ENCODE results near the gene GBP3. TPM values are rescaled to one million over a fixed set of nuclear protein-coding genes. Genes with fewer than 3 reads are reported as not detected.
"Not testable (repeated sequence)": the region's sequence is repeated elsewhere in the genome, so short reads cannot be mapped to it uniquely, and the experiment has no call there.

The GBP3 gene
- total and polyA plus RNA-seq, 7 experiments from 2014 or later = 11.1 to 39.9 (median 17.7) TPM

- Histone ChIP-seq H3K27ac (ENCODE audit: low read depth, low read length) (no peak overlapping the region), H3K36me3 (ENCODE audit: control insufficient read depth in 2 of 3, insufficient read depth in 3 of 3, low read length in 3 of 3) (no peaks in the 10 kb centered on the region), H3K4me3 (ENCODE audit: low read length) (no peak overlapping the region), H3K9me3 (ENCODE audit: control insufficient read depth in 2 of 3, low read length in 3 of 3) (no peaks in the 10 kb centered on the region), H3K27me3 (ENCODE audit: control insufficient read depth in 2 of 2, insufficient read depth in 2 of 2, low read length in 2 of 2) (no peaks in the 10 kb centered on the region), H3K4me1 (ENCODE audit: control insufficient read depth in 2 of 2, insufficient read depth in 2 of 2, low read length in 2 of 2) (peaks cover 19 to 20% of the 10 kb centered on the region in 2 donors)
- intact Hi-C loops (cut with micrococcal nuclease) = loop anchor here in 1 of 2 donors (2.0 kb wide), 2 partner anchors 18 to 30 kb away; partner anchors contain the start of gene GBP1
- peaks cover 7 to 66% (median 19%) of the 10 kb centered on the region in 5 donors for H3K36me3 Mint-ChIP-seq
- H3K4me1 Mint-ChIP-seq = peaks cover 11 to 58% (median 52%) of the 10 kb centered on the region in 7 donors
- ATAC-seq = no peak
- peak overlapping the region in 8 of 9 donors; percentile 2 to 87 (median 74) for H3K27ac Mint-ChIP-seq
- H3K4me3 Mint-ChIP-seq = peak overlapping the region in 2 of 10 donors; percentile 50 to 67
- H3K27me3 Mint-ChIP-seq = peaks cover 0 to 9% (median 0%) of the 10 kb centered on the region in 5 donors
- no peak for DNase-seq
- H3K9me3 Mint-ChIP-seq = peaks cover 0 to 44% (median 15%) of the 10 kb centered on the region in 11 donors
- CTCF ChIA-PET = interaction anchor here (1.1 kb wide), 1 partner anchor 34 kb away, joined by 3 read pairs; no protein-coding TSS in a partner anchor
- POLR2A ChIA-PET = interaction anchor here (1.1 to 2.6 kb wide), 4 partner anchors 10 to 46 kb away, joined by 4 to 30 read pairs (median 9); partner anchors contain the start of genes GBP1 and GBP3
These were observed 12.4 kb upstream of the GBP3 start for GRCh38 chr1:89035080-89035479.

DNA sequence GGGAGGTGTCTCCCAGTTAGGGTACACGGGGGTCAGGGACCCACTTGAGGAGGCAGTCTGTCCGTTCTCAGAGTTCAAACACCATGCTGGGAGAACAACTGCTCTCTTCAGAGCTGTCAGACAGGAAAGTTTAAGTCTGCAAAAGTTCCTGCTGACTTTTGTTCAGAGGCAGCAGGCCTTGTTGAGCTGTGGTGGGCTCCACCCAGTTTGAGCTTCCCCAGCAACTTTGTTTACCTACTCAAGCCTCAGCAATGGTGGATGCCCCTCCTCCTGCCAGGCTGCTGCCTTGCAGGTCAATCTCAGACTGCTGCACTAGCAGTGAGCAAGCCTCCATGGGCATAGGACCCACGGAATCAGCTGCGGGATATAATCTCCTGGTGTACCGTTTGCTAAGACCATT is 11.3 kb upstream of the GBP3 start:
- Mint-ChIP-seq H3K27ac (peak overlapping the region in 8 of 9 donors; percentile 39 to 87 (median 82)), H3K9me3 (peaks cover 0 to 48% (median 15%) of the 10 kb centered on the region in 11 donors), H3K4me3 (peak overlapping the region in 8 of 10 donors; percentile 34 to 73 (median 62)), H3K27me3 (peaks cover 0 to 11% (median 0%) of the 10 kb centered on the region in 5 donors), H3K4me1 (peaks cover 15 to 64% (median 56%) of the 10 kb centered on the region in 7 donors), H3K36me3 (peaks cover 7 to 68% (median 13%) of the 10 kb centered on the region in 5 donors)
- intact Hi-C loops (cut with micrococcal nuclease) = loop anchor here in 1 of 2 donors (1.0 to 2.0 kb wide), 3 partner anchors 12 to 31 kb away; partner anchors contain the start of genes GBP1 and GBP3
- ChIA-PET CTCF (interaction anchor here (0.9 to 1.3 kb wide), 3 partner anchors 12 to 33 kb away, joined by 3 to 4 read pairs (median 3); partner anchors contain the start of gene GBP1), POLR2A (interaction anchor here (0.9 to 2.6 kb wide), 7 partner anchors 9 to 93 kb away, joined by 3 to 30 read pairs (median 4); partner anchors contain the start of genes GBP1 and GBP3)
- not testable (repeated sequence) for H3K27me3 ChIP-seq (ENCODE audit: control insufficient read depth in 2 of 2, insufficient read depth in 2 of 2, low read length in 2 of 2); ATAC-seq; H3K9me3 ChIP-seq (ENCODE audit: control insufficient read depth in 2 of 3, low read length in 3 of 3); H3K4me3 ChIP-seq (ENCODE audit: low read length); H3K36me3 ChIP-seq (ENCODE audit: control insufficient read depth in 2 of 3, insufficient read depth in 3 of 3, low read length in 3 of 3)
- peak in 5 of 9 donors; percentile 16 to 42 (median 39) for DNase-seq
- Histone ChIP-seq H3K27ac (ENCODE audit: low read depth, low read length) (peak overlapping the region; percentile 16), H3K4me1 (ENCODE audit: control insufficient read depth in 2 of 2, insufficient read depth in 2 of 2, low read length in 2 of 2) (peaks cover 19 to 24% of the 10 kb centered on the region in 2 donors)

- H3K36me3 ChIP-seq (ENCODE audit: control insufficient read depth in 2 of 3, insufficient read depth in 3 of 3, low read length in 3 of 3); H3K4me1 ChIP-seq (ENCODE audit: control insufficient read depth in 2 of 2, insufficient read depth in 2 of 2, low read length in 2 of 2); H3K27me3 Mint-ChIP-seq; H3K4me3 ChIP-seq (ENCODE audit: low read length); H3K27me3 ChIP-seq (ENCODE audit: control insufficient read depth in 2 of 2, insufficient read depth in 2 of 2, low read length in 2 of 2); H3K27ac ChIP-seq (ENCODE audit: low read depth, low read length); H3K9me3 ChIP-seq (ENCODE audit: control insufficient read depth in 2 of 3, low read length in 3 of 3); CTCF ChIA-PET; ATAC-seq; intact Hi-C loops (cut with micrococcal nuclease): not testable (repeated sequence)
- Mint-ChIP-seq H3K36me3 (peaks cover 4 to 73% (median 22%) of the 10 kb centered on the region in 5 donors), H3K4me3 (peak overlapping the region in 7 of 10 donors; percentile 8 to 70 (median 54)), H3K4me1 (peaks cover 10 to 54% (median 45%) of the 10 kb centered on the region in 7 donors), H3K9me3 (peaks cover 1 to 49% (median 25%) of the 10 kb centered on the region in 11 donors), H3K27ac (peak overlapping the region in 7 of 9 donors; percentile 3 to 86 (median 32))
- POLR2A ChIA-PET = interaction anchor here (0.6 kb wide), 1 partner anchor 55 kb away, joined by 3 read pairs; no protein-coding TSS in a partner anchor
- DNase-seq = peak in 6 of 9 donors; percentile 12 to 48 (median 27)
These were observed 6.4 kb upstream of the GBP3 start for GRCh38 chr1:89029051-89029450.

GRCh38 chr1:89025928-89026327 is 3.3 kb upstream of the GBP3 start:
- Mint-ChIP-seq H3K36me3 (peaks cover 0 to 58% (median 13%) of the 10 kb centered on the region in 5 donors), H3K9me3 (peaks cover 0 to 29% (median 13%) of the 10 kb centered on the region in 11 donors), H3K4me3 (no peak overlapping the region), H3K4me1 (peaks cover 13 to 48% (median 37%) of the 10 kb centered on the region in 7 donors), H3K27ac (peak overlapping the region in 1 of 9 donors; percentile 31), H3K27me3 (peaks cover 0 to 7% (median 0%) of the 10 kb centered on the region in 5 donors)
- Histone ChIP-seq H3K4me3 (ENCODE audit: low read length) (no peak overlapping the region), H3K9me3 (ENCODE audit: control insufficient read depth in 2 of 3, low read length in 3 of 3) (no peaks in the 10 kb centered on the region), H3K4me1 (ENCODE audit: control insufficient read depth in 2 of 2, insufficient read depth in 2 of 2, low read length in 2 of 2) (peaks cover 7 to 8% of the 10 kb centered on the region in 2 donors), H3K27ac (ENCODE audit: low read depth, low read length) (no peak overlapping the region), H3K36me3 (ENCODE audit: control insufficient read depth in 2 of 3, insufficient read depth in 3 of 3, low read length in 3 of 3) (no peaks in the 10 kb centered on the region), H3K27me3 (ENCODE audit: control insufficient read depth in 2 of 2, insufficient read depth in 2 of 2, low read length in 2 of 2) (no peaks in the 10 kb centered on the region)
- ChIA-PET CTCF (no interaction called here), POLR2A (interaction anchor here (1.5 kb wide), 1 partner anchor 8 kb away, joined by 4 read pairs; no protein-coding TSS in a partner anchor)
- intact Hi-C loops (cut with micrococcal nuclease) = no loop called here
- ATAC-seq = no peak
- no peak for DNase-seq

DNA sequence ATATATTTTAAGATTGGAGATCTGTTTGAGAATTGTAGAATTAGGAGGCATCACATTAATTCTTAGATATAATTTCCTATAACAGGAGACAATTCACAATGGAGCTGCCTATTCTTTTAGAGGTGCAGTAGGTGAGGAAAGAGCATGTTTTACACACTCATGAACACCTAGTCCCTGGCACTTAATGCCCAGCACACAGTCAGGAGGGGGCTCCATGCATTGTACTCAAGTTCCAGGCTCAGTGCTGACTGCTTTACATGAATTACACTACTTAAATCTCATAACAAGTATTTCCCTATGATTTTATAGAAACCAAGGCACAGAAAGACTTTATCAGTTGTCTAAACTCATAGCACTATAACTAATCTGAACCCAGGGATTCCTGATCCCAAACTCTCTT is 360 bp upstream of the GBP3 start:
- Histone ChIP-seq H3K4me3 (ENCODE audit: low read length) (peak overlapping the region; percentile 75), H3K4me1 (ENCODE audit: control insufficient read depth in 2 of 2, insufficient read depth in 2 of 2, low read length in 2 of 2) (peaks cover 12 to 21% of the 10 kb centered on the region in 2 donors), H3K27ac (ENCODE audit: low read depth, low read length) (peak overlapping the region; percentile 84), H3K27me3 (ENCODE audit: control insufficient read depth in 2 of 2, insufficient read depth in 2 of 2, low read length in 2 of 2) (no peaks in the 10 kb centered on the region), H3K36me3 (ENCODE audit: control insufficient read depth in 2 of 3, insufficient read depth in 3 of 3, low read length in 3 of 3) (peaks cover 0 to 17% (median 0%) of the 10 kb centered on the region in 3 experiments), H3K9me3 (ENCODE audit: control insufficient read depth in 2 of 3, low read length in 3 of 3) (no peaks in the 10 kb centered on the region)
- intact Hi-C loops (cut with micrococcal nuclease) = loop anchor here (2.0 to 5.0 kb wide), 2 partner anchors 24 to 254 kb away; no protein-coding TSS in a partner anchor
- ATAC-seq (no peak), DNase-seq (no peak)
- Mint-ChIP-seq H3K27ac (peak overlapping the region; percentile 85 to 99 (median 93)), H3K4me3 (peak overlapping the region; percentile 83 to 99 (median 95)), H3K36me3 (peaks cover 3 to 56% (median 31%) of the 10 kb centered on the region in 5 donors), H3K27me3 (no peaks in the 10 kb centered on the region), H3K4me1 (peaks cover 28 to 54% (median 42%) of the 10 kb centered on the region in 7 donors), H3K9me3 (peaks cover 0 to 16% (median 9%) of the 10 kb centered on the region in 11 donors)
- ChIA-PET POLR2A (interaction anchor here (1.0 to 4.4 kb wide), 11 partner anchors 9 to 588 kb away, joined by 3 to 30 read pairs (median 5); partner anchors contain the start of genes GBP1 and GBP2), CTCF (interaction anchor here (0.7 to 1.7 kb wide), 5 partner anchors 23 to 335 kb away, joined by 4 to 5 read pairs (median 4); partner anchors contain the start of gene GBP1)

- H3K4me1 Mint-ChIP-seq = peaks cover 36 to 71% (median 60%) of the 10 kb centered on the region in 7 donors
- DNase-seq; H3K9me3 Mint-ChIP-seq; H3K27me3 Mint-ChIP-seq; ATAC-seq; intact Hi-C loops (cut with micrococcal nuclease); POLR2A ChIA-PET; H3K4me3 ChIP-seq (ENCODE audit: low read length); CTCF ChIA-PET; H3K27ac ChIP-seq (ENCODE audit: low read depth, low read length); H3K9me3 ChIP-seq (ENCODE audit: control insufficient read depth in 2 of 3, low read length in 3 of 3); H3K27me3 ChIP-seq (ENCODE audit: control insufficient read depth in 2 of 2, insufficient read depth in 2 of 2, low read length in 2 of 2): not testable (repeated sequence)
- Histone ChIP-seq H3K36me3 (ENCODE audit: control insufficient read depth in 2 of 3, insufficient read depth in 3 of 3, low read length in 3 of 3) (peaks cover 3 to 49% (median 20%) of the 10 kb centered on the region in 3 experiments), H3K4me1 (ENCODE audit: control insufficient read depth in 2 of 2, insufficient read depth in 2 of 2, low read length in 2 of 2) (peaks cover 19 to 21% of the 10 kb centered on the region in 2 donors)
- peak overlapping the region in 8 of 10 donors; percentile 12 to 40 (median 32) for H3K4me3 Mint-ChIP-seq
- peaks cover 26 to 69% (median 54%) of the 10 kb centered on the region in 5 donors for H3K36me3 Mint-ChIP-seq
- H3K27ac Mint-ChIP-seq = peak overlapping the region in 1 of 9 donors; percentile 45
These were observed 4.3 kb downstream of the GBP3 start for GRCh38 chr1:89018318-89018717.

Measured in naive thymus-derived CD4-positive, alpha-beta T cell (primary cell).